Loucy (cell line): ENCODE data around the gene CDC40.

Source experiments
- H2AFZ ChIP-seq: fragments of 200-600 bp; sonication (generic); 2 replicates; pipeline ENCODE4 v1.6.0; 2016; ENCODE audit warnings: antibody characterized with exemption, mild to moderate bottlenecking, low read length, moderate library complexity
- H3F3A ChIP-seq: fragments of 200-600 bp; 2 replicates; pipeline ENCODE4 v1.6.0; 2016; ENCODE audit warnings: antibody characterized with exemption, low read depth, mild to moderate bottlenecking
- H3K27me3 ChIP-seq: fragments of 200-600 bp; sonication (generic); 2 replicates; pipeline ENCODE4 v1.6.1; 2014; ENCODE audit warnings: low read length, mild to moderate bottlenecking; ENCODE audit not compliant: insufficient read depth, poor library complexity, severe bottlenecking
- H3K36me3 ChIP-seq: fragments of 200-600 bp; sonication (generic); 2 replicates; pipeline ENCODE4 v1.6.1; 2016; ENCODE audit warnings: low read length; ENCODE audit not compliant: insufficient read depth
- H3K4me1 ChIP-seq: fragments of 200-600 bp; sonication (generic); 2 replicates; pipeline ENCODE4 v1.5.1; 2014; ENCODE audit warnings: low read length, mild to moderate bottlenecking; ENCODE audit not compliant: insufficient read depth, poor library complexity, severe bottlenecking
- H3K4me2 ChIP-seq: fragments of 200-600 bp; sonication (generic); 2 replicates; pipeline ENCODE4 v1.6.0; 2014; ENCODE audit warnings: antibody characterized with exemption, low read length, low read depth, mild to moderate bottlenecking; ENCODE audit not compliant: poor library complexity, severe bottlenecking
- H3K4me3 ChIP-seq: fragments of 200-600 bp; sonication (generic); 2 replicates; pipeline ENCODE4 v1.5.1; 2014; ENCODE audit warnings: low read length, mild to moderate bottlenecking, mixed read lengths; ENCODE audit not compliant: poor library complexity, severe bottlenecking
- H3K79me2 ChIP-seq: fragments of 200-600 bp; sonication (generic); 2 replicates; pipeline ENCODE4 v1.6.1; 2014; ENCODE audit warnings: low read length; ENCODE audit not compliant: insufficient read depth
- H3K9ac ChIP-seq: fragments of 200-600 bp; sonication (generic); 2 replicates; pipeline ENCODE4 v1.6.0; 2014; ENCODE audit warnings: mild to moderate bottlenecking, low read depth, low read length, moderate library complexity; ENCODE audit not compliant: poor library complexity, severe bottlenecking
- H3K9me2 ChIP-seq: fragments of 200-600 bp; sonication (generic); replicated peaks from 2 replicates; pipeline ENCODE4 v1.6.1; 2016; ENCODE audit warnings: low read depth, low read length, mixed read lengths
- H3K9me3 ChIP-seq: fragments of 200-600 bp; sonication (generic); 2 replicates; pipeline ENCODE4 v1.6.1; 2014; ENCODE audit warnings: mild to moderate bottlenecking, antibody characterized with exemption, low read length, low read depth; ENCODE audit not compliant: insufficient read depth
- H4K20me1 ChIP-seq: fragments of 200-600 bp; sonication (generic); 2 replicates; pipeline ENCODE4 v1.6.0; 2014; ENCODE audit warnings: antibody characterized with exemption, low read length, mild to moderate bottlenecking; ENCODE audit not compliant: insufficient read depth, poor library complexity, severe bottlenecking
- CTCF ChIP-seq: fragments of 200-600 bp; sonication (generic); conservative IDR thresholded peaks from 2 replicates; pipeline ENCODE4 v1.5.1; 2014; ENCODE audit warnings: mild to moderate bottlenecking, antibody characterized with exemption, low read length
- EZH2phosphoT487 ChIP-seq: fragments of 200-600 bp; IDR thresholded peaks from 2 replicates; pipeline ENCODE4 v1.6.1; 2018; ENCODE audit warnings: antibody characterized with exemption, mild to moderate bottlenecking, moderate library complexity, borderline replicate concordance

CDC40 gene

GRCh38 chr6:110277100-110277665 is 97.0 kb downstream of the CDC40 start:
- no peaks in the 10 kb centered on the region for H3K36me3 ChIP-seq
- H3K9me3 ChIP-seq: peaks cover 7% of the 10 kb centered on the region
- H3F3A ChIP-seq: no peaks in the 10 kb centered on the region
- H3K79me2 ChIP-seq: no peaks in the 10 kb centered on the region
- TF ChIP-seq EZH2phosphoT487: no peak
- TF ChIP-seq CTCF: no peak
- no peak overlapping the region for H2AFZ ChIP-seq
- no peaks in the 10 kb centered on the region for H3K9me2 ChIP-seq
- no peak overlapping the region for H3K9ac ChIP-seq
- H3K27me3 ChIP-seq: no peaks in the 10 kb centered on the region
- no peaks in the 10 kb centered on the region for H3K4me1 ChIP-seq
- H4K20me1 ChIP-seq: no peaks in the 10 kb centered on the region
- H3K4me2 ChIP-seq: no peak overlapping the region
- H3K4me3 ChIP-seq: no peak overlapping the region
